PFSK-1 (cell line): ENCODE results near the gene ANKRD2.

Experiments
- FOXP2 ChIP-seq: optimal IDR thresholded peaks from 2 replicates; pipeline ENCODE3; 2011; ENCODE audit warnings: borderline replicate concordance, control low read depth, inconsistent platforms; ENCODE audit not compliant: insufficient read depth; ENCODE audit errors: extremely low read length, extremely low read depth
- POLR2AphosphoS5 ChIP-seq: IDR thresholded peaks from 2 replicates; pipeline ENCODE4 v1.6.1; 2012; ENCODE audit warnings: low read depth, mild to moderate bottlenecking, control low read depth, low read length, moderate library complexity
- REST ChIP-seq, 2 experiments: IDR thresholded peaks; 2 replicates each; pipeline versions ENCODE4 v1.6.1 to v1.8.0; 2011 to 2012; ENCODE audit warnings: low read depth in 2 of 2, low read length in 2 of 2, control low read depth in 1 of 2, inconsistent platforms in 1 of 2, mild to moderate bottlenecking in 1 of 2, moderate library complexity in 1 of 2; ENCODE audit not compliant: insufficient read depth in 1 of 2
- SIN3A ChIP-seq: IDR thresholded peaks from 2 replicates; pipeline ENCODE4 v1.6.1; 2012; ENCODE audit warnings: mild to moderate bottlenecking, low read length, moderate library complexity, borderline replicate concordance; ENCODE audit not compliant: insufficient read depth
- TAF1 ChIP-seq: IDR thresholded peaks from 2 replicates; pipeline ENCODE4 v1.6.1; 2012; ENCODE audit warnings: low read length, control low read depth, borderline replicate concordance; ENCODE audit not compliant: insufficient read depth

The ANKRD2 gene

GRCh38 chr10:97563337-97563736 is 9.2 kb upstream of the ANKRD2 start:
- TF ChIP-seq SIN3A (no peak), POLR2AphosphoS5 (no peak), TAF1 (no peak), FOXP2 (no peak), REST (IDR thresholded peaks at IDR 0.05; ENCODE audit: insufficient read depth in 1 of 2, low read depth in 2 of 2, low read length in 2 of 2) (no peak)

- TF ChIP-seq POLR2AphosphoS5 (no peak), SIN3A (no peak), REST (IDR thresholded peaks at IDR 0.05; ENCODE audit: insufficient read depth in 1 of 2, low read depth in 2 of 2, low read length in 2 of 2) (no peak), TAF1 (no peak), FOXP2 (no peak)
Measured at GRCh38 chr10:97564776-97565175, 7.8 kb upstream of the ANKRD2 start.

GRCh38 chr10:97566336-97566996 is 6.1 kb upstream of the ANKRD2 start:
- TF ChIP-seq FOXP2 = no peak
- no peak for TF ChIP-seq REST (IDR thresholded peaks at IDR 0.05; ENCODE audit: insufficient read depth in 1 of 2, low read depth in 2 of 2, low read length in 2 of 2)

- TF ChIP-seq POLR2AphosphoS5 (no peak), FOXP2 (no peak), REST (IDR thresholded peaks at IDR 0.05; ENCODE audit: insufficient read depth in 1 of 2, low read depth in 2 of 2, low read length in 2 of 2) (no peak), SIN3A (no peak), TAF1 (no peak)
Measured at GRCh38 chr10:97567891-97568290, 4.7 kb upstream of the ANKRD2 start.
